K562 (cell line): ENCODE results near the gene PPP1R3E. TPM values are rescaled to one million over a fixed set of nuclear protein-coding genes. Genes with fewer than 3 reads are reported as not detected.

Experiments
- C11orf30 ChIP-seq: fragments of 450-650 bp; IDR thresholded peaks from 2 replicates; pipeline ENCODE4 v1.6.1; 2016; ENCODE audit warnings: low read depth, mild to moderate bottlenecking
- E2F3 ChIP-seq: fragments of 250-450 bp; sonication (Bioruptor Pico); IDR thresholded peaks from 2 replicates; pipeline ENCODE4 v1.4.0; 2020; ENCODE audit warnings: mild to moderate bottlenecking
- EP400 ChIP-seq: fragments of 450-650 bp; IDR thresholded peaks from 2 replicates; pipeline ENCODE4 v1.6.1; 2017; ENCODE audit warnings: antibody characterized with exemption, mild to moderate bottlenecking, moderate library complexity
- GTF2B ChIP-seq: IDR thresholded peaks from 2 replicates; pipeline ENCODE4 v1.6.1; 2011; ENCODE audit not compliant: insufficient read length; ENCODE audit errors: extremely low read depth
- MECOM ChIP-seq: fragments of 250-450 bp; sonication (Bioruptor Pico); IDR thresholded peaks from 2 replicates; pipeline ENCODE4 v1.8.0; 2022; ENCODE audit warnings: inconsistent platforms
- NFE2 ChIP-seq: IDR thresholded peaks from 2 replicates; pipeline ENCODE4 v1.6.1; 2014; ENCODE audit warnings: antibody characterized with exemption, low read depth
- NFXL1 ChIP-seq: fragments of 450-650 bp; formaldehyde crosslinking; IDR thresholded peaks from 2 replicates; pipeline ENCODE4 v1.4.0; 2021; ENCODE audit warnings: mild to moderate bottlenecking
- NR2C1 ChIP-seq, 2 experiments: fragments of 450-650 bp; IDR thresholded peaks; 2 replicates each; pipeline ENCODE4 v1.6.1; 2017; ENCODE audit warnings: mild to moderate bottlenecking in 2 of 2, antibody characterized with exemption in 1 of 2, inconsistent platforms in 1 of 2, missing compliant biosample characterization in 1 of 2, missing genetic modification characterization in 1 of 2
- RAD21 ChIP-seq, 2 experiments: fragments of 250-450 bp in 1 of 2; fragments of 450-650 bp in 1 of 2; sonication (Bioruptor Pico) in 1 of 2; formaldehyde crosslinking in 1 of 2; IDR thresholded peaks in 1 of 2; conservative IDR thresholded peaks in 1 of 2; 2 replicates each; pipeline versions ENCODE4 v1.4.0 to v1.8.0; 2020 to 2022; ENCODE audit warnings: mild to moderate bottlenecking in 2 of 2, moderate library complexity in 1 of 2
- RFX7 ChIP-seq: fragments of 250-450 bp; sonication (Bioruptor Pico); IDR thresholded peaks from 2 replicates; pipeline ENCODE4 v1.5.1; 2021; ENCODE audit warnings: mild to moderate bottlenecking
- RNF219 ChIP-seq: fragments of 250-450 bp; sonication (Bioruptor Pico); IDR thresholded peaks from 2 replicates; pipeline ENCODE4 v1.5.0; 2022; ENCODE audit warnings: mild to moderate bottlenecking
- TEAD2 ChIP-seq: fragments of 450-650 bp; IDR thresholded peaks from 2 replicates; pipeline ENCODE4 v1.6.1; 2016; ENCODE audit warnings: missing genetic modification characterization, control low read depth, missing compliant biosample characterization
- TFE3 ChIP-seq: fragments of 450-650 bp; formaldehyde crosslinking; IDR thresholded peaks from 2 replicates; pipeline ENCODE4 v1.4.0; 2020; ENCODE audit warnings: mild to moderate bottlenecking, mixed read lengths
- U2AF2 ChIP-seq: fragments of 200-400 bp; formaldehyde crosslinking; optimal IDR thresholded peaks from 2 replicates; pipeline ENCODE3; 2017; ENCODE audit warnings: low read depth, mild to moderate bottlenecking, low read length
- YBX1 ChIP-seq: fragments of 450-650 bp; IDR thresholded peaks from 2 replicates; pipeline ENCODE4 v1.7.1; 2016; ENCODE audit warnings: mild to moderate bottlenecking
- ZBTB2 ChIP-seq: fragments of 450-650 bp; IDR thresholded peaks from 2 replicates; pipeline ENCODE4 v1.6.1; 2016; ENCODE audit warnings: antibody characterized with exemption
- ZNF197 ChIP-seq: fragments of 200-800 bp; sonication (Bioruptor generic); IDR thresholded peaks from 2 replicates; pipeline ENCODE4 v1.6.1; 2016; ENCODE audit warnings: low read depth, missing genetic modification characterization, missing compliant biosample characterization
- ZNF384 ChIP-seq: IDR thresholded peaks from 2 replicates; pipeline ENCODE4 v1.6.1; 2012; ENCODE audit warnings: low read depth, low read length, improper control_type of control experiment
- polyA plus RNA-seq, 8 experiments: library from polyadenylated mRNA; depleted of rRNA in 4 of 8; stranded (reverse) in 5 of 8; unstranded in 3 of 8; fragments of >200 nt; fragmentation: Nextera tagmentation in 2 of 8; fragmentation: Illumina TruSeq in 1 of 8; extraction: Ambion mirVana in 2 of 8; extraction: Trizol in 1 of 8; gene quantifications; 2 replicates each; pipeline versions ENCODE4 v1.2.1 to v1.2.3, GENCODE V29; 2011 to 2014; ENCODE audit warnings: inconsistent platforms in 1 of 8, missing spikeins in 1 of 8
- total RNA-seq, 7 experiments: library from RNA; depleted of rRNA in 6 of 7; stranded (reverse); fragments of >200 nt in 6 of 7; fragmentation: Illumina TruSeq in 2 of 7; extraction: Trizol in 2 of 7; gene quantifications; 2 replicates each; pipeline versions ENCODE4 v1.2.1 to v1.2.3, GENCODE V29; 2011 to 2021; ENCODE audit warnings: low replicate concordance in 1 of 7
- TF ChIP-seq, protein P1 (sequence below): fragments of 450-650 bp; formaldehyde crosslinking; IDR thresholded peaks from 2 replicates; pipeline ENCODE4 v1.4.0; 2020; ENCODE audit warnings: mild to moderate bottlenecking, moderate library complexity

Gene PPP1R3E
- total and polyA plus RNA-seq, 9 of the 15 experiments (the other 6 are each of a cell fraction or from before 2014, with no cell fraction given), result 3.2 to 18.4 (median 7.6) TPM

DNA sequence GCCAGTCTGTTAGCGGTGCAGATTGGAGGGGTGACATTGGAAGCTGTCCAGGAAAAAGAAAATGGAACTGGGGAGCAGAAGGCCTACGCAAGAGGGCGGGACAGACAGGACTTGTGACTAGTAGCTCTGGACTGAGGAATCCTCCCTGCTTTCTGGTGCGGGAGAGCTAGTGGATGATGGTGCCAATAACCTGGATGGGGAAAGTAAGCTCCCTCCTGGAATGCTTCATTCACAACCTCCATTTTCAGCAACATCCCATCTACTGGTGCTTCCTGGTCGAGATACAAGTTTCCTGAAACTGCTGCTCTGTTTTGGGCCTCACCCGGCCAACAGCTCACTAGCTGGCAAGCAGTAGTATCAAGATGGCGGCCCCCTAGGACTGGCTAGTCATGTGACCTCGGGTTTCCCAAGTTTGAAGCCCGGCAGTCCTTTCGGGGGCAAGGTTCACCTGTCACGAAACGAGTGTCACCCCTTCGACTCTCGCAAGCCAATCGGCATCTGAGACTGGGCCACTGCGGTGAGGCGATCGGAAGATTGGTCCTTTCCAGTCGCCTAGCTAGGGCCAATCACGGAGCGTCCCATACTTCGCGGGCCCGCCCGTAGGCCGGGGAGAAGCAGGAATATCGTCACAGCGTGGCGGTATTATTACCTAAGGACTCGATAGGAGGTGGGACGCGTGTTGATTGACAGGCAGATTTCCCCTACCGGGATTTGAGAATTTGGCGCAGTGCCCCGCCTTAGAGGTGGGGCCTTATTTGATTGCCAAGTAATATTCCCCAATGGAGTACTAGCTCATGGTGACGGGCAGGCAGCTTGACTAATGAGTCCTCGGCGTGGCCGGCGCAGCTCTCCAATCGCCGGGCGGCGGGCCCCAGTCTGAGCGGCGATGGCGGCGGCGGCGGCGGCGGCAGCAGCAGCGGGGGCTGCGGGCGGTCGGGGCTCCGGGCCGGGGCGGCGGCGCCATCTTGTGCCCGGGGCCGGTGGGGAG is 18.2 kb upstream of the PPP1R3E start, which contains the start of gene PABPN1 (continued):
- peak; percentile 91 for TF ChIP-seq EP400
- TF ChIP-seq, protein P1, sequence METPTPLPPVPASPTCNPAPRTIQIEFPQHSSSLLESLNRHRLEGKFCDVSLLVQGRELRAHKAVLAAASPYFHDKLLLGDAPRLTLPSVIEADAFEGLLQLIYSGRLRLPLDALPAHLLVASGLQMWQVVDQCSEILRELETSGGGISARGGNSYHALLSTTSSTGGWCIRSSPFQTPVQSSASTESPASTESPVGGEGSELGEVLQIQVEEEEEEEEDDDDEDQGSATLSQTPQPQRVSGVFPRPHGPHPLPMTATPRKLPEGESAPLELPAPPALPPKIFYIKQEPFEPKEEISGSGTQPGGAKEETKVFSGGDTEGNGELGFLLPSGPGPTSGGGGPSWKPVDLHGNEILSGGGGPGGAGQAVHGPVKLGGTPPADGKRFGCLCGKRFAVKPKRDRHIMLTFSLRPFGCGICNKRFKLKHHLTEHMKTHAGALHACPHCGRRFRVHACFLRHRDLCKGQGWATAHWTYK, result peak; percentile 41; the same call in 1 of the 2 replicates
- TF ChIP-seq MECOM (CRISPR knock-in tag), result no peak
- no peak for TF ChIP-seq RNF219 (CRISPR knock-in tag)
- no peak for TF ChIP-seq ZNF384
- TF ChIP-seq TEAD2, result no peak
- peak; percentile 21; the same call in 1 of the 2 replicates for TF ChIP-seq E2F3 (CRISPR knock-in tag)
- TF ChIP-seq RAD21 (CRISPR knock-in tag; conservative IDR thresholded peaks at IDR 0.05 in 1 of 2, IDR thresholded peaks at IDR 0.05 in 1 of 2), result no peak
- 0 out of 2 replicates have a peak, but pooled peaks have one; percentile 13 for TF ChIP-seq RFX7 (CRISPR knock-in tag)
- TF ChIP-seq NR2C1 (IDR thresholded peaks at IDR 0.05), result peak; percentile 95
- TF ChIP-seq NR2C1 (tag; IDR thresholded peaks at IDR 0.05), result peak; percentile 97
- no peak for TF ChIP-seq ZBTB2
- peak; percentile 99 for TF ChIP-seq TFE3 (CRISPR knock-in tag)
- no peak for TF ChIP-seq GTF2B
- TF ChIP-seq C11orf30, result peak; percentile 69
- no peak for TF ChIP-seq U2AF2
- no peak for TF ChIP-seq YBX1
- no peak for TF ChIP-seq NFXL1
- TF ChIP-seq NFE2, result no peak; the same call in 1 of the 2 replicates
- TF ChIP-seq ZNF197 (CRISPR knock-in tag), result 0 out of 2 replicates have a peak, but pooled peaks have one; percentile 37
